ENCODE data around the gene IRS2. TPM values are rescaled to one million over a fixed set of nuclear protein-coding genes. Genes with fewer than 3 reads are reported as not detected.
A peak's percentile ranks its signal among the peaks of the same experiment; 100 is the strongest.

The IRS2 gene
- total and polyA plus RNA-seq, 2 experiments from 2014 or later: 3.4 to 7.7 TPM

- Histone ChIP-seq H3K36me3 (ENCODE audit: low read depth) (no peaks in the 10 kb centered on the region), H4K20me1 (ENCODE audit: insufficient read depth) (no peaks in the 10 kb centered on the region), H3K4me1 (ENCODE audit: insufficient read depth) (peaks cover 25% of the 10 kb centered on the region), H2AFZ (no peak overlapping the region), H3K9ac (peak overlapping the region; percentile 51), H3K9me2 (ENCODE audit: insufficient read depth) (no peaks in the 10 kb centered on the region), H3F3A (ENCODE audit: insufficient read depth) (peaks cover 14% of the 10 kb centered on the region), H3K79me2 (ENCODE audit: insufficient read depth) (peaks cover 46% of the 10 kb centered on the region), H3K4me3 (peak overlapping the region; percentile 83), H3K27me3 (replicated peaks; ENCODE audit: insufficient read depth) (no peaks in the 10 kb centered on the region), H3K4me2 (ENCODE audit: unreplicated experiment) (peak overlapping the region; percentile 65), H3K9me3 (ENCODE audit: low read depth) (no peaks in the 10 kb centered on the region), H3K27ac (no peak overlapping the region)
- peak; percentile 86 for DNase-seq
- TF ChIP-seq EZH2phosphoT487 (IDR thresholded peaks at IDR 0.05; ENCODE audit: insufficient read depth, low read depth) (no peak), EZH2 (IDR thresholded peaks at IDR 0.05; ENCODE audit: insufficient read depth, poor library complexity, severe bottlenecking) (no peak)
- 3 to 4% methylated on average over 50 to 54 of the region's 83 CpGs for WGBS, 2 experiments (ENCODE audit: low coverage in 1 of 2, low lambda C conversion rate in 2 of 2, missing lambda C conversion rate in 2 of 2)
- in situ Hi-C loops (cut with MboI): no loop called here
These were observed 1.7 kb downstream of the IRS2 start for GRCh38 chr13:109784590-109785140.

- 0 out of 2 replicates have a peak, but pooled peaks cover 2% of the 10 kb centered on the region for H3K36me3 ChIP-seq (ENCODE audit: low read depth)
- DNase-seq: no peak
- H3K27me3 ChIP-seq (replicated peaks; ENCODE audit: insufficient read depth): no peaks in the 10 kb centered on the region
- H3K4me3 ChIP-seq: peak overlapping the region; percentile 74
- no peaks in the 10 kb centered on the region for H3K9me2 ChIP-seq (ENCODE audit: insufficient read depth)
- H3K4me2 ChIP-seq (ENCODE audit: unreplicated experiment): peak overlapping the region; percentile 49
- no peak overlapping the region for H2AFZ ChIP-seq
- TF ChIP-seq EZH2phosphoT487 (IDR thresholded peaks at IDR 0.05; ENCODE audit: insufficient read depth, low read depth) (no peak), EZH2 (IDR thresholded peaks at IDR 0.05; ENCODE audit: insufficient read depth, poor library complexity, severe bottlenecking) (no peak)
- peaks cover 28% of the 10 kb centered on the region for H3K4me1 ChIP-seq (ENCODE audit: insufficient read depth)
- H3F3A ChIP-seq (ENCODE audit: insufficient read depth): peaks cover 13% of the 10 kb centered on the region
- WGBS, 2 experiments (ENCODE audit: low coverage in 1 of 2, low lambda C conversion rate in 2 of 2, missing lambda C conversion rate in 2 of 2): 67 to 71% methylated on average over 65 to 75 of the region's 81 CpGs
- H3K9ac ChIP-seq: peak overlapping the region; percentile 51
- no peak overlapping the region for H3K27ac ChIP-seq
- H4K20me1 ChIP-seq (ENCODE audit: insufficient read depth): no peaks in the 10 kb centered on the region
- no peaks in the 10 kb centered on the region for H3K9me3 ChIP-seq (ENCODE audit: low read depth)
- in situ Hi-C loops (cut with MboI): no loop called here
- H3K79me2 ChIP-seq (ENCODE audit: insufficient read depth): peaks cover 53% of the 10 kb centered on the region
These were observed 2.4 kb downstream of the IRS2 start for GRCh38 chr13:109783815-109784589.

GRCh38 chr13:109783447-109783814, 3.0 kb downstream of the IRS2 start:
- Histone ChIP-seq H3F3A (ENCODE audit: insufficient read depth) (peaks cover 13% of the 10 kb centered on the region), H4K20me1 (ENCODE audit: insufficient read depth) (0 out of 2 replicates have a peak, but pooled peaks cover under 1% of the 10 kb centered on the region), H3K9me3 (ENCODE audit: low read depth) (no peaks in the 10 kb centered on the region), H3K9ac (no peak overlapping the region), H3K9me2 (ENCODE audit: insufficient read depth) (no peaks in the 10 kb centered on the region), H3K27ac (no peak overlapping the region), H2AFZ (no peak overlapping the region), H3K4me3 (no peak overlapping the region; the same call in 1 of the 2 replicates), H3K27me3 (replicated peaks; ENCODE audit: insufficient read depth) (no peaks in the 10 kb centered on the region), H3K4me1 (ENCODE audit: insufficient read depth) (peaks cover 34% of the 10 kb centered on the region), H3K36me3 (ENCODE audit: low read depth) (0 out of 2 replicates have a peak, but pooled peaks cover 7% of the 10 kb centered on the region), H3K4me2 (ENCODE audit: unreplicated experiment) (no peak overlapping the region), H3K79me2 (ENCODE audit: insufficient read depth) (peaks cover 59% of the 10 kb centered on the region)
- no peak for DNase-seq
- 94 to 98% methylated on average over 13 to 28 of the region's 29 CpGs for WGBS, 2 experiments (ENCODE audit: low coverage in 1 of 2, low lambda C conversion rate in 2 of 2, missing lambda C conversion rate in 2 of 2)
- TF ChIP-seq EZH2 (IDR thresholded peaks at IDR 0.05; ENCODE audit: insufficient read depth, poor library complexity, severe bottlenecking) (no peak), EZH2phosphoT487 (IDR thresholded peaks at IDR 0.05; ENCODE audit: insufficient read depth, low read depth) (no peak)
- in situ Hi-C loops (cut with MboI): no loop called here

GRCh38 chr13:109782823-109783431, 3.5 kb downstream of the IRS2 start:
- Histone ChIP-seq H4K20me1 (ENCODE audit: insufficient read depth) (peaks cover 5% of the 10 kb centered on the region), H3K27ac (no peak overlapping the region), H3K4me1 (ENCODE audit: insufficient read depth) (peaks cover 34% of the 10 kb centered on the region), H3K9me2 (ENCODE audit: insufficient read depth) (no peaks in the 10 kb centered on the region), H3F3A (ENCODE audit: insufficient read depth) (peaks cover 11% of the 10 kb centered on the region; the same call in 1 of the 2 replicates), H2AFZ (no peak overlapping the region), H3K36me3 (ENCODE audit: low read depth) (0 out of 2 replicates have a peak, but pooled peaks cover 7% of the 10 kb centered on the region), H3K4me2 (ENCODE audit: unreplicated experiment) (no peak overlapping the region), H3K79me2 (ENCODE audit: insufficient read depth) (peaks cover 64% of the 10 kb centered on the region), H3K9me3 (ENCODE audit: low read depth) (no peaks in the 10 kb centered on the region), H3K9ac (no peak overlapping the region), H3K4me3 (no peak overlapping the region), H3K27me3 (replicated peaks; ENCODE audit: insufficient read depth) (no peaks in the 10 kb centered on the region)
- no peak for DNase-seq
- WGBS, 2 experiments (ENCODE audit: low coverage in 1 of 2, low lambda C conversion rate in 2 of 2, missing lambda C conversion rate in 2 of 2): 96 to 98% methylated on average over 30 to 70 of the region's 72 CpGs
- TF ChIP-seq EZH2 (IDR thresholded peaks at IDR 0.05; ENCODE audit: insufficient read depth, poor library complexity, severe bottlenecking): no peak
- no peak for TF ChIP-seq EZH2phosphoT487 (IDR thresholded peaks at IDR 0.05; ENCODE audit: insufficient read depth, low read depth)
- in situ Hi-C loops (cut with MboI): no loop called here
